Occipital lobe (tissue), 3 donors: ENCODE measurements around the gene TRAF7. TPM values are rescaled to one million over a fixed set of nuclear protein-coding genes. Genes with fewer than 3 reads are reported as not detected.

Experiments used
- DNase-seq: peaks from one replicate; lab custom pipeline; 2025; lab: John Stamatoyannopoulos, UW
- small RNA-seq: library from RNA; depleted of rRNA; stranded (forward); fragments of <200 nt; gene quantifications from one replicate; pipeline ENCODE3, GENCODE V24; 2014
- total RNA-seq: library from RNA; depleted of rRNA; stranded (reverse); fragments of >200 nt; gene quantifications from one replicate; pipeline ENCODE4 v1.2.3, GENCODE V29; 2014

Gene TRAF7
- total RNA-seq, 1 donor from 2014 or later, result 35.6 TPM

DNA sequence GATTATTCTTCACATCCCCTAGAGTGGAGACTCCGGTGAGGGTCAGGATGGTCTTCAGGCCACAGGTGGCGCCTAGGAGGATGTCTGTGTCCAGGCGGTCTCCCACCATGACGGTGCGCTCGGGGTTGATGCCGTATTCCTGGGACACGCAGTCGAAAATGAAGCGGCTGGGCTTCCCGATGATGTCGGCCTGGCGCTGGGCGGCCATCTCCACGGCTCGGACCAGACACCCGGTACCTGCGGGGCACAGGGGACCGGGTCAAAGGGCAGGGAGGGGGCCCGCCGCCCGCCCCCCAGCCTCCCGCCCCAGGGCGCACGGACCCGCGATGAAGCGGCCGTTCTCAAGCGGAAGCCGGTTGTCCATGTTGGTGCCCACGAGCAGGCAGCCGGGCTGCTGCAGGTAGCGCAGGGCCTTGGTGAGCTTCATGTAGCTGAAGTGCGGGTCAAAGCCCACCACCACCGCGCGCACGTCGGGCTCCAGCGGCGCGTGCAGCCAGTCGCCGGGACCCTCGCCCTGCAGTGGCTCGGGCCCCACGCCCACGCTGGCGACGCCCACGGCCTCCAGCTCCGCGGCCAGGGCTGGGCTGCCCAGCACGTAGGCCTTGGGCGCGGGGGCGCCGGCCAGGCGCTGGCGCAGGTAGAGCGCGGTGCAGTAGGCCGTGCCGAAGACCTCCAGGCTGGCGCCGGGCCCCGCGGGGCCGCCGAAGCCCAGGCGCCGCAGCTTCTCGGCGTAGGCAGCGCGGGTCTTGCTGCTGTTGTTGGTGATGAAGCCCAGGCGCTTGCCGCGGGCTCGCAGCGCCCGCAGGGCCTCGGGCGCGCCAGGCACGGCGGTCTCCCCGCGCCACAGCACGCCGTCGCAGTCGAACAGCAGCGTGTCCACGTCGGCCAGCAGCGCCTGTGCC is 58.5 kb downstream of the TRAF7 start:
- DNase-seq, result no peak

DNA sequence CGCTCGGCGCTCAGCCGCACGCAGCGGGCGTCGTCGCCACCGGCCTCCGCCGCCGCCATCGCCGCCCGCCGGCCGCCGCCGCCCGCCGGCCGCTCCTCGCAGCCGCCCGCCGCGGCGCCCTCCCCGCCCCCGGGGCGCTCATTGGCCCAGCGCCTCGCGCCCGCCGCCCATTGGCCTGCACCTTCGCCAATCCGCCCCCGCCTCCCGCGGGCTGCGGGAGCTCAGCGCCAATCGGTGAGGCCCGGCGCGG is 59.1 kb downstream of the TRAF7 start, which contains the start of gene PGP:
Gene PGP, minus strand, starts transcription at position 122 of the 250 bp plus-strand sequence. Its CDS starts 63 bp downstream, at position 59.
- DNase-seq, result no peak

DNA sequence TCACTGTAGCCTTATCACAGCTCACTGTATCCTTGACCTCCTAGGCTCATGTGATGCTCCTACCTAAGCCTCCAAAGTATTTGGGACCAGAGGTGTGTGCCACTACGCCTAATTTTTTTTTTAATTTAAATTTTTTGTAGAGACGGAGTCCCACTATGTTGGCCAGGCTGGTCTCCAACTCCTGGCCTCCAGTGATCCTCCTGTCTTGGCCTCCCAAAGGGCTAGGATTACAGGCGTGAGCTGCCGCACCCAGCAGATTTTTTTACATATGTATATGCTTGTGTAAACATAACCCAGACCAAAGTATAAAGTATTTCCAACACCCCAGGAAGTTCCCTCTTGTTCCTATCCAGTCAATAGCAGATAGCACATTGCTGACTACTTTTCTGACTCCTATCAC is 60.7 kb downstream of the TRAF7 start:
- DNase-seq, result no peak

DNA sequence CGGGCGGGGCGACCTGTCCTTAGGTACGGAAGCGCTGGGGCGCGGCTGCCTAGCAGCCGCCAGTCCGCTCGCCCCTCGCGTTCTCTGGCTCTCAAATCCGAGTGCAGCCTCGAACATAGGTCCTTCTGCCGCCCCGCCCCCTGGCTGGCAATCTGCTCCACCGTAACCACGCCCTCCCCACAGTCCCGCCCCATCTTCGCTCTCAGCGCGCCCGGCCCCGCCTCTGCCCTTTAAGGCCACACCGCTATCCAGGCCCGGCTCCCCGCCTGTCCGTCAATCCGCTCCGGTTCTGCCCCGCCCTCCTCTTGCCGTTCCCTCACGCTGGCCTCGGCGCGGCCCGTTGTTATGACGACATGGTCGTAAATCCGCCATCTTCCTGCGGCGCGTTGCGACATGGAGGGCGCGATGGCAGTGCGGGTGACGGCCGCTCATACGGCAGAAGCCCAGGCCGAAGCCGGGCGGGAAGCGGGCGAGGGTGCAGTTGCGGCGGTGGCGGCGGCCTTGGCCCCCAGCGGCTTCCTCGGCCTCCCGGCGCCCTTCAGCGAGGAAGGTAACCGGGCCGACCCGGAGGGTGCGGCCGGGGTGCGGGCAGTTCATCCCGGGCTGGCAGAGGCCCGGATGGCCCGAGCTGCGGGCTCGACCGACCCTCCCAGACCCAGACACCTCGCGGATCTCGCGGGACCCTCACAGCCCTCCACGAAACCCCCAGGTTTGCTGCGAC is 67.8 kb downstream of the TRAF7 start, which contains the start of gene E4F1:
Gene E4F1, plus strand, starts transcription at position 371 of the 721 bp plus-strand sequence. Its CDS starts 23 bp downstream, at position 394.
- peak; percentile 97 for DNase-seq

DNA sequence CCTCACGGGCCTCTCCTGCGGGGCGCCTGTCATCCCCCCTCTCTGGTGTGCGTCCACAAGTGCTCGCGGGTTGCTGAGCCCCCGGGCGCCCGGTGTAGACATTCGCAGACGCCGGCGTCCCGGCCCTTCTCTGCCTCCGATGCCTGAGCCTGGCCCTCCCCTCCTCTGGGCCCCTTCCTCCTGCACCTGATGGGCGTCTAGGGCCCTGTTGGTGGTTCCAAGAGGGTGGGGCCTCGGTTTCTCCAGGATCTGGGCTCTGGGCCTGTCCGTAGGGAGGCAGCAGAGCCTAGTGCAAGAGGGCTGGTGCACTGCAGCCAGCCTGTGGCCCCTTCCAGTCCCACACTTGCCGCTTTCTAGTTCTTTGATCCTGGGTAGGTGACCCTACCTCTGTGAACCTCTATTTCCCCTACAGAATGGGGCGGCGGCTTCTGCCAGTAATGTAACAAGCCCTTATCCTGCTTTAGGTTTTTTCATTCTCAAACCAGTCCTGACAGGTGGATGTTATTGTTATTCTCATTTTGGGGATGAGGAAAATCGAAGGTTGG is 68.4 kb downstream of the TRAF7 start:
- DNase-seq, result no peak

DNA sequence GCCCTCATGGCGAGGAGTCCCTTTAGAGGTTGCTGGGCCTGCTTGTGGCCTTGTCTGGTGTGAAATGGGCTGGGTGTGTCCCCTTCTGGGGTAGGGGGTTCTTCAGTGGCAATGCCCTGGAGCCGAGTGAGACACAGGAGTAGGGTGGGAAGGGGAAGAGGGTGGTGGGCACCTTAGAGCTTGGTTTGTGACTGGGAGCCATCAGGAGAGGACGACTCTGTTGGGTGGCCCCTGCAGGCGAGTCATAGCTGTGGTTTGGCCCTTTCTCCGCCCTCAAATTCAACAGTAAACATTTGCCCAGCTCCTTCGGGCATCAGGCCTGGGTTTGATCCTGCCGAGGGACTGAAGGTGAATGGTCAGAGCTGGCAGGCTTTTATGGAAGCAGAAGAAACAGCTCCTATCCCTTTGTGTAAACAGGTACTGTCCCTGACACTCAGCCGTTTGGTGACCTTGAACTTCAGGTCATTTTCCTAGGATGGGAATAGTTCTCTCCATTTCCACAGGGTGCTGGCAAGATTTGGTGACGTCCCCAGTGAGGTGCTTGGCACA is 70.7 kb downstream of the TRAF7 start:
- no peak for DNase-seq

DNA sequence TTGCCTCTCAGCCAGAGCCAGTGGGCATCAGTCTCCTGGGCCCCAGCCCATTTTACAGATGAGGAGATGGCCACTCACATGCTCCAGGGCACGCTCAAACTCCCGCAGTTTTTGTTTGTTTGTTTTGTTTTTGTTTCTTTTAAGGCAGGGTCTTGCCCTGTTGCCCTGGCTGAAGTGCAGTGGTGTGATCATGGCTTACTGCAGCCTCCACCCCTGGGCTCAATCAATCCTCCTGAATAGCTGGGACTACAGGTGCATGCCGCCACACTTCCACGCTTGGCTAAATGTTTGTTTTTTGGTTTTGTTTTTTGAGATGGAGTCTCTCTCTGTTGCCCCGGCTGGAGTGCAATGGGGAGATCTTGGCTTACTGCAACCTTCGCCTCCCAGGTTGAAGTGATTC is 71.3 kb downstream of the TRAF7 start:
- DNase-seq, result no peak

Small RNA genes within 50 kb of the gene (small RNA-seq; reads per million reads assigned to genes)
- gene MIR3180-5 (not detected), gene MIR4516 (not detected), gene RF00019 (not detected), gene SNORD60 (not detected)

Other genes starting within 250 kb of the TRAF7 start
- not detected for gene HS3ST6, start 237.4 kb upstream of the TRAF7 start, total RNA-seq
- 3.6 TPM for gene MSRB1, start 212.6 kb upstream of the TRAF7 start, total RNA-seq
- gene RPL3L, start 201.1 kb upstream of the TRAF7 start, total RNA-seq, result not detected
- 63.9 TPM for gene NDUFB10, start 196.2 kb upstream of the TRAF7 start, total RNA-seq
- gene RPS2, start 191.0 kb upstream of the TRAF7 start, total RNA-seq, result 1,574 TPM
- not detected for gene RNF151, start 188.9 kb upstream of the TRAF7 start, total RNA-seq
- 12.0 TPM for gene TBL3, start 183.7 kb upstream of the TRAF7 start, total RNA-seq
- gene NOXO1, start 174.3 kb upstream of the TRAF7 start, total RNA-seq, result 0.78 TPM
- gene GFER, start 171.6 kb upstream of the TRAF7 start, total RNA-seq, result 10.9 TPM
- gene SYNGR3, start 165.8 kb upstream of the TRAF7 start, total RNA-seq, result 81.3 TPM
- gene ZNF598, start 146.0 kb upstream of the TRAF7 start, total RNA-seq, result 5.5 TPM
- not detected for gene NPW, start 136.0 kb upstream of the TRAF7 start, total RNA-seq
- 9.8 TPM for gene NHERF2, start 128.9 kb upstream of the TRAF7 start, total RNA-seq
- gene NTHL1, start 107.9 kb upstream of the TRAF7 start, total RNA-seq, result 20.3 TPM
- 47.3 TPM for gene TSC2, start 107.8 kb upstream of the TRAF7 start, total RNA-seq
- 70.3 TPM for gene PKD1, start 19.9 kb upstream of the TRAF7 start, total RNA-seq
- 5.8 TPM for gene RAB26, start 7.2 kb upstream of the TRAF7 start, total RNA-seq
- 23.6 TPM for gene CASKIN1, start 40.8 kb downstream of the TRAF7 start, total RNA-seq
- 10.5 TPM for gene MLST8, start 49.7 kb downstream of the TRAF7 start, total RNA-seq
- gene BRICD5, start 55.1 kb downstream of the TRAF7 start, total RNA-seq, result 3.7 TPM
- 10.1 TPM for gene PGP, start 59.1 kb downstream of the TRAF7 start, total RNA-seq
- gene E4F1, start 67.8 kb downstream of the TRAF7 start, total RNA-seq, result 27.3 TPM
- gene DNASE1L2, start 80.7 kb downstream of the TRAF7 start, total RNA-seq, result 1.7 TPM
- gene ECI1, start 95.8 kb downstream of the TRAF7 start, total RNA-seq, result 8.1 TPM
- gene RNPS1, start 112.3 kb downstream of the TRAF7 start, total RNA-seq, result 66.8 TPM
- 34.8 TPM for gene ABCA3, start 184.9 kb downstream of the TRAF7 start, total RNA-seq